ENCODE data around the gene MSL1. TPM values are rescaled to one million over a fixed set of nuclear protein-coding genes. Genes with fewer than 3 reads are reported as not detected.

Gene MSL1
- total and polyA plus RNA-seq, 5 donors from 2014 or later: 9.3 to 126 (median 10.2) TPM

- ATAC-seq (ENCODE audit: low read depth in 2 of 2): no peak
- H3K36me3 Mint-ChIP-seq: peaks cover 32% of the 10 kb centered on the region
- H3K27ac Mint-ChIP-seq: peak overlapping the region in 2 of 3 donors; percentile 94 to 97
- H3K36me3 ChIP-seq (ENCODE audit: control insufficient read depth, insufficient read depth, low read length): peaks cover 53% of the 10 kb centered on the region
- no peaks in the 10 kb centered on the region for H3K9me3 Mint-ChIP-seq
- H3K27me3 Mint-ChIP-seq: no peaks in the 10 kb centered on the region
- H3K4me1 ChIP-seq (ENCODE audit: control insufficient read depth, insufficient read depth, low read length, poor library complexity, severe bottlenecking): peaks cover 50% of the 10 kb centered on the region
- H3K27me3 ChIP-seq (ENCODE audit: control insufficient read depth, insufficient read depth, low read length): no peaks in the 10 kb centered on the region
- DNase-seq: no peak
- H3K4me3 ChIP-seq (ENCODE audit: low read depth, low read length): no peak overlapping the region
- H3K9me3 ChIP-seq (ENCODE audit: control insufficient read depth in 2 of 2, low read length in 2 of 2): no peaks in the 10 kb centered on the region
- no peak overlapping the region for H3K4me3 Mint-ChIP-seq
- H3K27ac ChIP-seq (ENCODE audit: insufficient read depth, low read length, poor library complexity, severe bottlenecking): peak overlapping the region; percentile 3
- peaks cover 0 to 67% (median 41%) of the 10 kb centered on the region in 4 donors for H3K4me1 Mint-ChIP-seq
Measured at GRCh38 chr17:40093580-40094201, 28.1 kb upstream of the MSL1 start.

DNA sequence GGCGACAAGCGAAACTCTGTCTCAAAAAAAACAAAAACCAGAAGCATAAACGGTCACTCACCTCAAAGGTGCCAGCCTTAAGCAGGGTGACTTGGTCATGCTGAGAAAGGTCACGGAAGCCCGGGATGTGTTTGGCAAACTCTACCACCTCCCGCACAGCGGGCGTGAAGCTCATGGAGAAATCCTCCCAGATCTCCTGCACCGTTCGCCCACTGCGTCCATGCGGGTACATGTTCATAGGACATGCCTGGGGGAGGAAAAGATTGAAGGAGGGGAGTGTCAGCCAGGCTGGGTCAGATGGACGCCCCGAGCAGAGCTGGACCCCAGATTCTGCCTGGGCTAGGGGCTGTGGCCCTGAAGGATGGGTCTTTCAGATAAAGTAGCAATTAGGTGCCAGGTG, 26.9 kb upstream of the MSL1 start:
- Histone ChIP-seq H3K9me3 (ENCODE audit: control insufficient read depth in 2 of 2, low read length in 2 of 2) (no peaks in the 10 kb centered on the region), H3K36me3 (ENCODE audit: control insufficient read depth, insufficient read depth, low read length) (peaks cover 43% of the 10 kb centered on the region), H3K4me3 (ENCODE audit: low read depth, low read length) (no peak overlapping the region), H3K4me1 (ENCODE audit: control insufficient read depth, insufficient read depth, low read length, poor library complexity, severe bottlenecking) (peaks cover 61% of the 10 kb centered on the region), H3K27me3 (ENCODE audit: control insufficient read depth, insufficient read depth, low read length) (no peaks in the 10 kb centered on the region), H3K27ac (ENCODE audit: insufficient read depth, low read length, poor library complexity, severe bottlenecking) (peak overlapping the region; percentile 99)
- no peak for ATAC-seq (ENCODE audit: low read depth in 2 of 2)
- no peaks in the 10 kb centered on the region for H3K27me3 Mint-ChIP-seq
- no peak for DNase-seq
- H3K4me3 Mint-ChIP-seq: peak overlapping the region; percentile 26 to 97 (median 76)
- H3K36me3 Mint-ChIP-seq: peaks cover 28% of the 10 kb centered on the region
- H3K4me1 Mint-ChIP-seq: peaks cover 0 to 76% (median 41%) of the 10 kb centered on the region in 4 donors
- H3K9me3 Mint-ChIP-seq: no peaks in the 10 kb centered on the region
- H3K27ac Mint-ChIP-seq: peak overlapping the region; percentile 42 to 97 (median 88)

DNA sequence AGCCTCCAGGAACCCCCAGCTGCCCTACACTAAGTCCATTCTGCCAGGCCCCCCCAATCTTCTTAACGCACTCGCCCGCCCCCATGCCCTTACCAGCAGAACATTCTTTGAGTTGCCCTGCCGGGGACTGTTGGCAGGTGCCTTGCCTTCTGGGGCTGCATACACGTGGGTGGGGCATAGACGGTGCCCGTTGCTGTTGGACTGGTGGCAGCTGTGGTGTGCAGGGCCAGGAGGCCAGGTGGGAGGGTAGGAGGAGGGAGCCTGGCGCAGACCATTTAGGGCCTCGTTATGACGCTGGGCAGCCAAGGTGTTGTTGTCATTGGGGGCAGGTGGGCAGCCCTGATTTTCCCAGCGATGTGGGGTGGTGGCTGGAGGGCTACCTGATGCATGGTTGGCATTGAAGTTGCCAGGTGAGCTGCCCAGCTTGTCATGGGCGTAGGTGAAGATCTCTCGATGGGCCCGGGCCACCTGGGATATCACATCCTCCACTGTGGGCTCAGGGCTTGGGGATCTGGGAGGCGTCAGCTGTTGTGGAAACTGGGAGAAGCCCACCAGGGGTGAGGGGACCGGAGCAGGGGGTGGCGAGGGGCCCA, 26.3 kb upstream of the MSL1 start:
- DNase-seq (peak in 1 of 3 donors; percentile 38), ATAC-seq (ENCODE audit: low read depth in 2 of 2) (no peak)
- no peaks in the 10 kb centered on the region for H3K9me3 ChIP-seq (ENCODE audit: control insufficient read depth in 2 of 2, low read length in 2 of 2)
- H3K27ac ChIP-seq (ENCODE audit: insufficient read depth, low read length, poor library complexity, severe bottlenecking): peak overlapping the region; percentile 99
- Mint-ChIP-seq H3K9me3 (no peaks in the 10 kb centered on the region), H3K27me3 (no peaks in the 10 kb centered on the region), H3K4me1 (peaks cover 0 to 76% (median 43%) of the 10 kb centered on the region in 4 donors), H3K36me3 (peaks cover 27% of the 10 kb centered on the region), H3K27ac (peak overlapping the region; percentile 88 to 97 (median 96)), H3K4me3 (peak overlapping the region; percentile 89 to 98 (median 95))
- no peak overlapping the region for H3K4me3 ChIP-seq (ENCODE audit: low read depth, low read length)
- H3K27me3 ChIP-seq (ENCODE audit: control insufficient read depth, insufficient read depth, low read length): no peaks in the 10 kb centered on the region
- H3K4me1 ChIP-seq (ENCODE audit: control insufficient read depth, insufficient read depth, low read length, poor library complexity, severe bottlenecking): peaks cover 66% of the 10 kb centered on the region
- H3K36me3 ChIP-seq (ENCODE audit: control insufficient read depth, insufficient read depth, low read length): peaks cover 38% of the 10 kb centered on the region

DNA sequence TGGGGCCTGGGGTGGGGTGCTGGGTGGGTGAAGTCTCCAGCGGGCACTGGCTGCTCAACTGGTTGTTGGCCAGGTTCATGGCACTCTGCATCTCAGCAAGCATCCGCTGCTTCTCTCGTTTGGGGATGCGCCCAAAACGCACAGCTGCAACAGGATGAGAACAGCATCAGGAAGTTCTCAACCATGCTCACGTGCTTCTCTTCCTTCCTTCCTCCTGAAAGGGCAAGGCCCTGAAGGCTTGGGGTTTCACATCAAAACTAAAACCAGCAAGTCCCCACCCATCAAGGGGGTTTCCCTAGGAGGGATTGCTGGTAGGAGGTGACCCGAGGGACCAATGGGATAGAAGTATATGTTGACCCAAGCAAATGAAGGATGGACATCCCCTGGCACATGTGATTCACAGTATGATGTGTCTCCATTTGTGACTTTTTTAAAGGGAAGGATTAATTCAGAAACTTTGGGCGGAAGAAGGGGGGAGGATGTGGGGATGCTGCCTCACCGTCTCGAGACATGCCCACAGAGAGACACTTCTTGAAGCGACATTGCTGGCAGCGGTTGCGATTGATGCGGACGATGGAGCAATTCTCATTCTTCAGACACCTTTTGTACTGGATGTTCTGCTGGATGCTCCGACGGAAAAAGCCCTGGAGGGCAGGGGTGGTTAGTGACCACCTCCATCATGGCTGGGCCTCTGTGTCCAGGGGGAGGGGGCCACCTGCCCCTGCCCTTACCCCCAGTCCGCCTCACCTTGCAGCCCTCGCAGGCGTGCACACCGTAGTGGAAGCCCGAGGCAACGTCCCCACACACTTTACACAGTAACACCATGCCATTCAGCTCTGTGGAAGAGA, 25.6 kb upstream of the MSL1 start:
- H3K9me3 ChIP-seq (ENCODE audit: control insufficient read depth in 2 of 2, low read length in 2 of 2): no peaks in the 10 kb centered on the region
- H3K27me3 ChIP-seq (ENCODE audit: control insufficient read depth, insufficient read depth, low read length): no peaks in the 10 kb centered on the region
- peaks cover 0 to 82% (median 49%) of the 10 kb centered on the region in 4 donors for H3K4me1 Mint-ChIP-seq
- H3K36me3 ChIP-seq (ENCODE audit: control insufficient read depth, insufficient read depth, low read length): peaks cover 38% of the 10 kb centered on the region
- peak overlapping the region; percentile 88 to 97 (median 96) for H3K27ac Mint-ChIP-seq
- H3K27me3 Mint-ChIP-seq: no peaks in the 10 kb centered on the region
- H3K4me1 ChIP-seq (ENCODE audit: control insufficient read depth, insufficient read depth, low read length, poor library complexity, severe bottlenecking): peaks cover 74% of the 10 kb centered on the region
- H3K36me3 Mint-ChIP-seq: peaks cover 27% of the 10 kb centered on the region
- peak; percentile 86 to 98 (median 86) for DNase-seq
- ATAC-seq (ENCODE audit: low read depth in 2 of 2): peak; percentile 30 to 38
- peak overlapping the region; percentile 99 for H3K27ac ChIP-seq (ENCODE audit: insufficient read depth, low read length, poor library complexity, severe bottlenecking)
- peak overlapping the region; percentile 86 for H3K4me3 ChIP-seq (ENCODE audit: low read depth, low read length)
- H3K9me3 Mint-ChIP-seq: no peaks in the 10 kb centered on the region
- peak overlapping the region; percentile 89 to 98 (median 95) for H3K4me3 Mint-ChIP-seq

GRCh38 chr17:40097087-40097486, 24.7 kb upstream of the MSL1 start:
- no peaks in the 10 kb centered on the region for H3K9me3 ChIP-seq (ENCODE audit: control insufficient read depth in 2 of 2, low read length in 2 of 2)
- Mint-ChIP-seq H3K36me3 (peaks cover 27% of the 10 kb centered on the region), H3K9me3 (no peaks in the 10 kb centered on the region), H3K27ac (peak overlapping the region; percentile 88 to 97 (median 97)), H3K27me3 (no peaks in the 10 kb centered on the region), H3K4me1 (peaks cover 0 to 87% (median 55%) of the 10 kb centered on the region in 4 donors), H3K4me3 (peak overlapping the region; percentile 89 to 98 (median 95))
- ATAC-seq (ENCODE audit: low read depth in 2 of 2) (no peak), DNase-seq (no peak)
- H3K27ac ChIP-seq (ENCODE audit: insufficient read depth, low read length, poor library complexity, severe bottlenecking): peak overlapping the region; percentile 99
- peak overlapping the region; percentile 86 for H3K4me3 ChIP-seq (ENCODE audit: low read depth, low read length)
- peaks cover 38% of the 10 kb centered on the region for H3K36me3 ChIP-seq (ENCODE audit: control insufficient read depth, insufficient read depth, low read length)
- H3K27me3 ChIP-seq (ENCODE audit: control insufficient read depth, insufficient read depth, low read length): no peaks in the 10 kb centered on the region
- H3K4me1 ChIP-seq (ENCODE audit: control insufficient read depth, insufficient read depth, low read length, poor library complexity, severe bottlenecking): peaks cover 81% of the 10 kb centered on the region

GRCh38 chr17:40097931-40098845, 23.6 kb upstream of the MSL1 start:
- H3K4me3 ChIP-seq (ENCODE audit: low read depth, low read length): peak overlapping the region; percentile 86
- peaks cover 27% of the 10 kb centered on the region for H3K36me3 Mint-ChIP-seq
- no peaks in the 10 kb centered on the region for H3K9me3 ChIP-seq (ENCODE audit: control insufficient read depth in 2 of 2, low read length in 2 of 2)
- peaks cover 88% of the 10 kb centered on the region for H3K4me1 ChIP-seq (ENCODE audit: control insufficient read depth, insufficient read depth, low read length, poor library complexity, severe bottlenecking)
- H3K4me3 Mint-ChIP-seq: peak overlapping the region; percentile 89 to 98 (median 97)
- no peaks in the 10 kb centered on the region for H3K27me3 ChIP-seq (ENCODE audit: control insufficient read depth, insufficient read depth, low read length)
- ATAC-seq (ENCODE audit: low read depth in 2 of 2): no peak
- peak overlapping the region; percentile 88 to 97 (median 97) for H3K27ac Mint-ChIP-seq
- peak overlapping the region; percentile 99 for H3K27ac ChIP-seq (ENCODE audit: insufficient read depth, low read length, poor library complexity, severe bottlenecking)
- H3K4me1 Mint-ChIP-seq: peaks cover 0 to 94% (median 56%) of the 10 kb centered on the region in 4 donors
- H3K9me3 Mint-ChIP-seq: no peaks in the 10 kb centered on the region
- peak in 1 of 3 donors; percentile 19 for DNase-seq
- H3K27me3 Mint-ChIP-seq: no peaks in the 10 kb centered on the region
- peaks cover 30% of the 10 kb centered on the region for H3K36me3 ChIP-seq (ENCODE audit: control insufficient read depth, insufficient read depth, low read length)

Data from CD4-positive, CD25-positive, alpha-beta regulatory T cell (primary cell).